Transverse colon (tissue), 4 donors: Measurements from ENCODE around the gene NT5DC3. TPM values are rescaled to one million over a fixed set of nuclear protein-coding genes. Genes with fewer than 3 reads are reported as not detected.

Source experiments
- DNase-seq: peaks from one replicate; pipeline ENCODE4 v3.0.0-alpha.2; 2019
- H3K27ac ChIP-seq, 4 donors: fragments of 200-600 bp; sonication (generic); 2 replicates each; pipeline ENCODE4 v1.5.1; 2016 to 2018; ENCODE audit warnings: inconsistent platforms in 4 of 4
- H3K27me3 ChIP-seq: fragments of 200-600 bp; sonication (generic); 2 replicates; pipeline ENCODE4 v1.5.1; 2017; ENCODE audit warnings: inconsistent platforms
- H3K36me3 ChIP-seq, 4 donors: fragments of 200-600 bp; sonication (generic); 2 replicates each; pipeline ENCODE4 v1.5.1; 2017 to 2019; ENCODE audit warnings: inconsistent platforms in 4 of 4
- H3K4me1 ChIP-seq, 4 donors: fragments of 200-600 bp; sonication (generic); 2 replicates each; pipeline ENCODE4 v1.5.1; 2017 to 2020; ENCODE audit warnings: inconsistent platforms in 4 of 4
- H3K4me3 ChIP-seq, 4 donors: fragments of 200-600 bp; sonication (generic); 1 replicate in 1 of 4; 2 replicates in 3 of 4; pipeline versions ENCODE4 v1.5.1 to v1.6.1; 2017 to 2019; ENCODE audit warnings: inconsistent platforms in 4 of 4
- H3K9me3 ChIP-seq, 2 donors: fragments of 200-600 bp; sonication (generic); 2 replicates each; pipeline ENCODE4 v1.5.1; 2017 to 2019; ENCODE audit warnings: inconsistent platforms in 2 of 2
- EP300 ChIP-seq: sonication (generic); formaldehyde crosslinking; IDR thresholded peaks from one replicate; pipeline ENCODE4 v1.6.1; 2017; ENCODE audit warnings: antibody characterized with exemption, low read depth
- POLR2A ChIP-seq: fragments of 450-650 bp; IDR thresholded peaks from one replicate; pipeline ENCODE4 v1.6.1; 2016; ENCODE audit warnings: antibody characterized with exemption, mild to moderate bottlenecking, moderate library complexity
- POLR2AphosphoS5 ChIP-seq, 3 donors: sonication (generic); formaldehyde crosslinking; IDR thresholded peaks; one replicate each; pipeline ENCODE4 v1.6.1; 2016; ENCODE audit warnings: antibody characterized with exemption in 3 of 3
- WGBS, 2 donors: methylation state at CpG; one replicate each; pipeline ENCODE4 v1.1.5; 2018; ENCODE audit warnings: low coverage in 1 of 2; 5-methylcytosine and 5-hydroxymethylcytosine counted together
- in situ Hi-C, 4 donors: fragments of 200-750 bp; cut with MboI; loops; one replicate each; pipeline versions ENCODE4 v1.15.0 to v1.15.1; 2017; ENCODE audit warnings: low sequenced_read_pairs in 3 of 4, low pct_ligation_motif_present in 1 of 4, low pct_unique_long_range_greater_than_20kb in 1 of 4
- intact Hi-C: fragments of 100-400 bp; cut with DNase I; formaldehyde crosslinking; loops from one replicate; pipeline ENCODE4 v1.15.1; 2023; ENCODE audit warnings: low total_unique reads
- total RNA-seq, 4 donors: library from RNA; depleted of rRNA; stranded (reverse); fragments of >200 nt; gene quantifications; one replicate each; pipeline ENCODE4 v1.1.0, GENCODE V29; 2016
- TF ChIP-seq, protein P1 (sequence below), 5 experiments: fragments of 200-600 bp in 3 of 5; fragments of 450-650 bp in 2 of 5; sonication (generic) in 3 of 5; IDR thresholded peaks; 1 replicate in 2 of 5; 2 replicates in 3 of 5; pipeline ENCODE4 v1.5.1; 2016 to 2017; ENCODE audit warnings: antibody characterized with exemption in 5 of 5, inconsistent platforms in 3 of 5, mild to moderate bottlenecking in 2 of 5, moderate library complexity in 1 of 5

The NT5DC3 gene
- total RNA-seq, 4 donors from 2014 or later = 24.3 to 71.4 (median 54.8) TPM

DNA sequence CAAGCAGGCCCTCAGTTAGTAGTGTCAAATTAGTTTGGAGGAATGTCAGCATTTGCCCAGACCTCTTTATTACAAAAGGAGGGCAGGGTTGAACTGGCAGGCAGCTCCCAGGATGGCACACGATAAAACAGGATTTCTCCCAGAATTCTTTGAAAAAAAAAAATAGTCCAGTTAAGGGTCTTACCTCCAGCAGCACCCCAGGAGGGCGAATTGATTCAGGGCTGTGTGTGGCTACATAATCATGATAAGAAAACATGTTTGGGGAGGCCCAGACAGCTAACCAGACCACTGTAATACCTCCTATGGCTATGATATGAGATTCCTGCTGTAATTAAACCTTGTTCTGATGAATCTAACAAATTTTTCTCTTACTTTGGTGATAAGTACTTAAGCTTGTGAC is 38.8 kb upstream of the NT5DC3 start:
- Histone ChIP-seq H3K4me3 (no peak overlapping the region), H3K27me3 (no peaks in the 10 kb centered on the region), H3K36me3 (no peaks in the 10 kb centered on the region), H3K9me3 (no peaks in the 10 kb centered on the region), H3K27ac (no peak overlapping the region), H3K4me1 (no peaks in the 10 kb centered on the region)
- intact Hi-C loops (no loop called here), in situ Hi-C loops (loop anchor here in 2 of 4 donors (5.0 to 10.0 kb wide), 2 partner anchors 225 to 232 kb away; no protein-coding TSS in a partner anchor)
- no peak for TF ChIP-seq POLR2A
- no peak for TF ChIP-seq POLR2AphosphoS5 (IDR thresholded peaks at IDR 0.05)
- no peak for TF ChIP-seq EP300
- TF ChIP-seq, protein P1, sequence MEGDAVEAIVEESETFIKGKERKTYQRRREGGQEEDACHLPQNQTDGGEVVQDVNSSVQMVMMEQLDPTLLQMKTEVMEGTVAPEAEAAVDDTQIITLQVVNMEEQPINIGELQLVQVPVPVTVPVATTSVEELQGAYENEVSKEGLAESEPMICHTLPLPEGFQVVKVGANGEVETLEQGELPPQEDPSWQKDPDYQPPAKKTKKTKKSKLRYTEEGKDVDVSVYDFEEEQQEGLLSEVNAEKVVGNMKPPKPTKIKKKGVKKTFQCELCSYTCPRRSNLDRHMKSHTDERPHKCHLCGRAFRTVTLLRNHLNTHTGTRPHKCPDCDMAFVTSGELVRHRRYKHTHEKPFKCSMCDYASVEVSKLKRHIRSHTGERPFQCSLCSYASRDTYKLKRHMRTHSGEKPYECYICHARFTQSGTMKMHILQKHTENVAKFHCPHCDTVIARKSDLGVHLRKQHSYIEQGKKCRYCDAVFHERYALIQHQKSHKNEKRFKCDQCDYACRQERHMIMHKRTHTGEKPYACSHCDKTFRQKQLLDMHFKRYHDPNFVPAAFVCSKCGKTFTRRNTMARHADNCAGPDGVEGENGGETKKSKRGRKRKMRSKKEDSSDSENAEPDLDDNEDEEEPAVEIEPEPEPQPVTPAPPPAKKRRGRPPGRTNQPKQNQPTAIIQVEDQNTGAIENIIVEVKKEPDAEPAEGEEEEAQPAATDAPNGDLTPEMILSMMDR (IDR thresholded peaks at IDR 0.05) = no peak
- DNase-seq = no peak
- 62% methylated on average over 2 of the region's 2 CpGs; no CpG with 5 or more reads in 1 of the 2 donors for whole genome bisulfite sequencing, 2 donors

- no peaks in the 10 kb centered on the region for H3K4me1 ChIP-seq
- in situ Hi-C loops (no loop called here), intact Hi-C loops (no loop called here)
- no peaks in the 10 kb centered on the region for H3K9me3 ChIP-seq
- H3K27ac ChIP-seq = no peak overlapping the region
- H3K27me3 ChIP-seq = no peaks in the 10 kb centered on the region
- TF ChIP-seq POLR2AphosphoS5 (IDR thresholded peaks at IDR 0.05) = no peak
- TF ChIP-seq POLR2A = no peak
- TF ChIP-seq EP300 = no peak
- TF ChIP-seq, protein P1 (IDR thresholded peaks at IDR 0.05) = no peak
- no peak overlapping the region for H3K4me3 ChIP-seq
- WGBS, 2 donors = 79 to 83% methylated on average over 9 of the region's 9 CpGs
- DNase-seq = no peak
- H3K36me3 ChIP-seq = no peaks in the 10 kb centered on the region
Observed at GRCh38 chr12:103879048-103879692, 38.1 kb upstream of the NT5DC3 start.

- intact Hi-C loops = no loop called here
- WGBS, 2 donors = 0 to 14% methylated on average over 3 to 5 of the region's 5 CpGs
- H3K27ac ChIP-seq = no peak overlapping the region
- TF ChIP-seq POLR2AphosphoS5 (IDR thresholded peaks at IDR 0.05) = no peak
- TF ChIP-seq, protein P1 (IDR thresholded peaks at IDR 0.05) = peak; percentile 61 to 71 (median 70)
- H3K36me3 ChIP-seq = no peaks in the 10 kb centered on the region
- H3K4me3 ChIP-seq = no peak overlapping the region
- in situ Hi-C loops = no loop called here
- peak; percentile 63 for DNase-seq
- no peaks in the 10 kb centered on the region for H3K27me3 ChIP-seq
- H3K9me3 ChIP-seq = no peaks in the 10 kb centered on the region
- no peaks in the 10 kb centered on the region for H3K4me1 ChIP-seq
Observed at GRCh38 chr12:103877934-103878510, 37.0 kb upstream of the NT5DC3 start.

- Histone ChIP-seq H3K4me3 (no peak overlapping the region), H3K36me3 (no peaks in the 10 kb centered on the region), H3K4me1 (no peaks in the 10 kb centered on the region), H3K27ac (no peak overlapping the region), H3K9me3 (no peaks in the 10 kb centered on the region), H3K27me3 (no peaks in the 10 kb centered on the region)
- intact Hi-C loops (no loop called here), in situ Hi-C loops (no loop called here)
- WGBS, 2 donors = 62 to 88% methylated on average over 1 of the region's 1 CpG
- TF ChIP-seq POLR2A = no peak
- TF ChIP-seq EP300 = no peak
- TF ChIP-seq POLR2AphosphoS5 (IDR thresholded peaks at IDR 0.05) = no peak
- TF ChIP-seq, protein P1 (IDR thresholded peaks at IDR 0.05) = no peak
- no peak for DNase-seq
Observed at GRCh38 chr12:103877288-103877687, 36.3 kb upstream of the NT5DC3 start.
